Peyer's patch (tissue), 4 donors: ENCODE data around the gene ADAMTS2.

Experiments
- CTCF ChIP-seq, 6 experiments: fragments of 450-650 bp in 4 of 6; fragments of 200-600 bp in 2 of 6; sonication (generic) in 1 of 6; IDR thresholded peaks; one replicate each; pipeline ENCODE4 v1.5.1; 2017 to 2019; ENCODE audit warnings: antibody characterized with exemption in 6 of 6, mild to moderate bottlenecking in 3 of 6, moderate library complexity in 1 of 6
- POLR2A ChIP-seq, 2 donors: fragments of 450-650 bp; IDR thresholded peaks; one replicate each; pipeline ENCODE4 v1.5.1; 2017; ENCODE audit warnings: antibody characterized with exemption in 2 of 2, mild to moderate bottlenecking in 2 of 2, moderate library complexity in 2 of 2

- TF ChIP-seq CTCF (IDR thresholded peaks at IDR 0.05) (no peak), POLR2A (IDR thresholded peaks at IDR 0.05) (no peak)
Observed at GRCh38 chr5:179295778-179296149, 49.5 kb downstream of the ADAMTS2 start.
